Osteocyte (in vitro differentiated cells): ENCODE measurements around the gene MAP4K4. TPM values are rescaled to one million over a fixed set of nuclear protein-coding genes. Genes with fewer than 3 reads are reported as not detected.
A peak's percentile ranks its signal among the peaks of the same experiment; 100 is the strongest.

ENCODE experiments used
- DNase-seq: peaks from one replicate; pipeline ENCODE4 v3.0.0; 2021; ENCODE audit warnings: mixed read lengths; ENCODE audit not compliant: unreplicated experiment; ENCODE audit errors: extremely low spot score
- H3K27ac Mint-ChIP-seq: one replicate; pipeline ENCODE4 v1.8.0; 2021; ENCODE audit warnings: mild to moderate bottlenecking, mixed read lengths; ENCODE audit not compliant: unreplicated experiment
- H3K27me3 Mint-ChIP-seq: one replicate; pipeline ENCODE4 v1.8.0; 2021; ENCODE audit warnings: mixed read lengths; ENCODE audit not compliant: unreplicated experiment
- H3K36me3 Mint-ChIP-seq: one replicate; pipeline ENCODE4 v1.8.0; 2021; ENCODE audit warnings: mixed read lengths; ENCODE audit not compliant: unreplicated experiment
- H3K4me1 Mint-ChIP-seq: one replicate; pipeline ENCODE4 v1.8.0; 2021; ENCODE audit warnings: mixed read lengths; ENCODE audit not compliant: unreplicated experiment
- H3K4me3 Mint-ChIP-seq: one replicate; pipeline ENCODE4 v1.8.0; 2021; ENCODE audit warnings: mild to moderate bottlenecking, moderate library complexity, mixed read lengths; ENCODE audit not compliant: unreplicated experiment
- H3K9me3 Mint-ChIP-seq: one replicate; pipeline ENCODE4 v1.8.0; 2021; ENCODE audit warnings: mixed read lengths; ENCODE audit not compliant: unreplicated experiment
- CTCF ChIP-seq: fragments of 200-600 bp; sonication (generic); IDR thresholded peaks from 2 replicates; pipeline ENCODE4 v1.5.0; 2021; ENCODE audit warnings: antibody characterized with exemption, mild to moderate bottlenecking, moderate library complexity
- total RNA-seq: library from RNA; stranded (reverse); gene quantifications from 2 replicates; pipeline ENCODE4 v1.2.1, GENCODE V29; 2021

MAP4K4 gene
- total RNA-seq, 1 donor from 2014 or later = 126 TPM

GRCh38 chr2:101808006-101808562 is 110.6 kb downstream of the MAP4K4 start:
- Mint-ChIP-seq H3K27me3 (no peaks in the 10 kb centered on the region), H3K9me3 (no peaks in the 10 kb centered on the region), H3K27ac (peak overlapping the region; percentile 82), H3K4me1 (peaks cover 71% of the 10 kb centered on the region), H3K4me3 (no peak overlapping the region), H3K36me3 (no peaks in the 10 kb centered on the region)
- no peak for DNase-seq
- TF ChIP-seq CTCF = no peak

GRCh38 chr2:101809698-101810097 is 112.2 kb downstream of the MAP4K4 start:
- no peak overlapping the region for H3K27ac Mint-ChIP-seq
- no peaks in the 10 kb centered on the region for H3K9me3 Mint-ChIP-seq
- H3K4me1 Mint-ChIP-seq = peaks cover 65% of the 10 kb centered on the region
- no peak overlapping the region for H3K4me3 Mint-ChIP-seq
- no peaks in the 10 kb centered on the region for H3K27me3 Mint-ChIP-seq
- no peak for DNase-seq
- no peaks in the 10 kb centered on the region for H3K36me3 Mint-ChIP-seq
- TF ChIP-seq CTCF = no peak

GRCh38 chr2:101811226-101812015 is 113.9 kb downstream of the MAP4K4 start:
- H3K27me3 Mint-ChIP-seq = no peaks in the 10 kb centered on the region
- no peak overlapping the region for H3K4me3 Mint-ChIP-seq
- no peak for TF ChIP-seq CTCF
- H3K36me3 Mint-ChIP-seq = no peaks in the 10 kb centered on the region
- peaks cover 65% of the 10 kb centered on the region for H3K4me1 Mint-ChIP-seq
- no peaks in the 10 kb centered on the region for H3K9me3 Mint-ChIP-seq
- DNase-seq = no peak
- no peak overlapping the region for H3K27ac Mint-ChIP-seq

- Mint-ChIP-seq H3K4me1 (peaks cover 65% of the 10 kb centered on the region), H3K9me3 (no peaks in the 10 kb centered on the region), H3K4me3 (no peak overlapping the region), H3K36me3 (no peaks in the 10 kb centered on the region), H3K27me3 (no peaks in the 10 kb centered on the region), H3K27ac (no peak overlapping the region)
- no peak for DNase-seq
- TF ChIP-seq CTCF = no peak
Measured at GRCh38 chr2:101812226-101812625, 114.7 kb downstream of the MAP4K4 start.

GRCh38 chr2:101814752-101815151 is 117.2 kb downstream of the MAP4K4 start:
- Mint-ChIP-seq H3K36me3 (no peaks in the 10 kb centered on the region), H3K27me3 (no peaks in the 10 kb centered on the region), H3K4me1 (peaks cover 68% of the 10 kb centered on the region), H3K9me3 (no peaks in the 10 kb centered on the region), H3K27ac (no peak overlapping the region), H3K4me3 (no peak overlapping the region)
- no peak for TF ChIP-seq CTCF
- no peak for DNase-seq
